Parathyroid adenoma (tissue), 2 donors: ENCODE data around the gene DNAH9.

Experiments
- H2AFZ ChIP-seq: fragments of 300-600 bp; sonication (generic); one replicate; pipeline ENCODE4 v1.7.0; 2017; ENCODE audit warnings: antibody characterized with exemption, mild to moderate bottlenecking
- H3K27ac ChIP-seq: fragments of 300-600 bp; sonication (generic); one replicate; pipeline ENCODE4 v1.7.0; 2017
- H3K27me3 ChIP-seq: fragments of 300-600 bp; sonication (generic); one replicate; pipeline ENCODE4 v1.7.0; 2017; ENCODE audit warnings: low read length; ENCODE audit not compliant: control insufficient read depth, insufficient read depth
- H3K36me3 ChIP-seq: fragments of 300-600 bp; sonication (generic); one replicate; pipeline ENCODE4 v1.7.0; 2017; ENCODE audit warnings: low read length; ENCODE audit not compliant: control insufficient read depth, insufficient read depth
- H3K4me1 ChIP-seq: fragments of 300-600 bp; sonication (generic); one replicate; pipeline ENCODE4 v1.7.0; 2017; ENCODE audit warnings: control low read depth
- H3K4me2 ChIP-seq: fragments of 300-600 bp; sonication (generic); one replicate; pipeline ENCODE4 v1.7.0; 2017; ENCODE audit warnings: low read length
- H3K4me3 ChIP-seq: fragments of 300-600 bp; sonication (generic); one replicate; pipeline ENCODE4 v1.7.0; 2017; ENCODE audit warnings: low read depth, low read length
- H3K79me2 ChIP-seq: fragments of 300-600 bp; sonication (generic); one replicate; pipeline ENCODE4 v1.7.0; 2017; ENCODE audit warnings: control low read depth
- H3K9ac ChIP-seq: fragments of 300-600 bp; sonication (generic); one replicate; pipeline ENCODE4 v1.7.0; 2017; ENCODE audit warnings: mild to moderate bottlenecking
- H3K9me3 ChIP-seq: fragments of 300-600 bp; sonication (generic); one replicate; pipeline ENCODE4 v1.7.0; 2017; ENCODE audit warnings: low read length; ENCODE audit not compliant: control insufficient read depth
- TF ChIP-seq, protein P1 (sequence below): fragments of 300-600 bp; sonication (generic); IDR thresholded peaks from one replicate; pipeline ENCODE4 v1.7.0; 2017; ENCODE audit warnings: antibody characterized with exemption, mild to moderate bottlenecking
- donor health status: primary hyperparathyroidism.

DNAH9 gene

DNA sequence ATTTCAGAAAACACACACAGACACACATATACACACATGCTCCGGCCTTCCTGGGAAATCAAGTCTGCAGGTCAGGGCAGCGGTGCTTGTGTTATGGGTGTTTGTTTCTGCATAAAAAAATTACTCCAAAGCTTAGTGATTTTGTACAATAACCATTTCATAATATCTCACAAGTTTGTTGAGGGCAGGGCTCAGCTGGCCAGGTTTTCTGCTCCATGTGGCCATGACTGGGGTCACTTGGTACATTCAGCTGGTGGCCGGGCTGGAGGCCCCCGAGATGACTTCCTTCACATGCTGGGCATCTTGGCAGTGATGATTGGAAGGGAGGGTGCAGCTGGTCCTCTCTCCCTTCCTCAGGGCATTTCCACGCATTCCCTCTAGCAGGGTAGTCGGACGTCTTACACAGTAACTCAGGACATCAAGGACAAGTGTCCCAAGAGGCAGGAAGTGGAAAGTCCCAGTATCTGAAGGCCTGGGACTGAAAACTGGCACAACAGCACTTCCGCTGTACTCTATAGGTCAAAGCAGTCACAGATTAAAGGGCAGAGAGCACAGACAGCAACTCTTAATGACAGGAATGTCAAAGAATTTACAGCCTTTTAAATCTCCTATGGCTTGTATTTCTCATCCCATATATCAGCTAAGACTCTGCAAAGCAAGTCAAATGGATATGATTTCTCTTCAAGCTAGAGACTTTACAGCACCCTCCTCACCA, 271.6 kb downstream of the DNAH9 start:
- H3K36me3 ChIP-seq = no peaks in the 10 kb centered on the region
- TF ChIP-seq, protein P1, sequence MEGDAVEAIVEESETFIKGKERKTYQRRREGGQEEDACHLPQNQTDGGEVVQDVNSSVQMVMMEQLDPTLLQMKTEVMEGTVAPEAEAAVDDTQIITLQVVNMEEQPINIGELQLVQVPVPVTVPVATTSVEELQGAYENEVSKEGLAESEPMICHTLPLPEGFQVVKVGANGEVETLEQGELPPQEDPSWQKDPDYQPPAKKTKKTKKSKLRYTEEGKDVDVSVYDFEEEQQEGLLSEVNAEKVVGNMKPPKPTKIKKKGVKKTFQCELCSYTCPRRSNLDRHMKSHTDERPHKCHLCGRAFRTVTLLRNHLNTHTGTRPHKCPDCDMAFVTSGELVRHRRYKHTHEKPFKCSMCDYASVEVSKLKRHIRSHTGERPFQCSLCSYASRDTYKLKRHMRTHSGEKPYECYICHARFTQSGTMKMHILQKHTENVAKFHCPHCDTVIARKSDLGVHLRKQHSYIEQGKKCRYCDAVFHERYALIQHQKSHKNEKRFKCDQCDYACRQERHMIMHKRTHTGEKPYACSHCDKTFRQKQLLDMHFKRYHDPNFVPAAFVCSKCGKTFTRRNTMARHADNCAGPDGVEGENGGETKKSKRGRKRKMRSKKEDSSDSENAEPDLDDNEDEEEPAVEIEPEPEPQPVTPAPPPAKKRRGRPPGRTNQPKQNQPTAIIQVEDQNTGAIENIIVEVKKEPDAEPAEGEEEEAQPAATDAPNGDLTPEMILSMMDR = no peak
- H3K9ac ChIP-seq = no peak overlapping the region
- H3K4me2 ChIP-seq = no peak overlapping the region
- H3K79me2 ChIP-seq = no peaks in the 10 kb centered on the region
- no peaks in the 10 kb centered on the region for H3K9me3 ChIP-seq
- H3K4me3 ChIP-seq = no peak overlapping the region
- no peak overlapping the region for H2AFZ ChIP-seq
- H3K27me3 ChIP-seq = no peaks in the 10 kb centered on the region
- H3K4me1 ChIP-seq = no peaks in the 10 kb centered on the region
- no peak overlapping the region for H3K27ac ChIP-seq

DNA sequence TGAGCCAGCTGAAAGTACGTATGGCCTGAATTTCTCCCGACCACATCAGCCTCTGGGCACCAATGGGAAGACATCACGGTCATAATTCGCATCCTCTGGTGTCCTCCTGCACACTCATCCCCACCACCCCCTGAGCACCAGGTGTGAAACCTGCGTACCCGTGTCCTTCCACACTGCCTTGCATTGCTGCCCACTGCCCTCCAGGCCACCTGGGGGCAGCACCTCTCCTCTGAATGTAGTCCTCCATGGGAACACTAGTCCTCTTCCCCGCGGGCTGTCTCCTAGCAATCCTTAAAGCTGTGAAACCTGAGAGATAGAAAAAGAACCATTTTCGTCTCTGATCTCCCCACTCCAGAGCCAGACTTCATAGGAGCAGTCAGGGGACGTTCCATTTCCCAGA, 273.5 kb downstream of the DNAH9 start:
- Histone ChIP-seq H3K27ac (no peak overlapping the region), H3K27me3 (no peaks in the 10 kb centered on the region), H3K4me2 (no peak overlapping the region), H3K9me3 (no peaks in the 10 kb centered on the region), H3K79me2 (no peaks in the 10 kb centered on the region), H3K36me3 (no peaks in the 10 kb centered on the region), H3K9ac (no peak overlapping the region), H3K4me1 (no peaks in the 10 kb centered on the region), H2AFZ (no peak overlapping the region), H3K4me3 (no peak overlapping the region)
- TF ChIP-seq, protein P1 = no peak

DNA sequence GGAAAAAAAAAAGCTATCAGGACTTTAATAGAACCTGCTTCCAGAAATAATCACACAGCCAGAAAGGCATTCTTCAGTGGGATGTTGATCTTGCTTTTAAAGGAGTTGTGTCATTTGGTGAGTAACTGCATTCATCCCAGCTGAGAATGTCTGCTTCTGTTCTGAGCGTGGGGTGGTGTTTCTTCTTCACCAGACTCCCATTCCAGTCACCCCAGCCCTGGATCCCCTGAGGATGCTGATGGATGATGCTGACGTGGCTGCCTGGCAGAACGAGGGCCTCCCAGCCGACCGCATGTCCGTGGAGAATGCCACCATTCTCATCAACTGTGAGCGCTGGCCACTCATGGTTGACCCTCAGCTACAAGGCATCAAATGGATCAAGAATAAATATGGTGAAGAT, 276.5 kb downstream of the DNAH9 start:
- no peaks in the 10 kb centered on the region for H3K9me3 ChIP-seq
- no peaks in the 10 kb centered on the region for H3K79me2 ChIP-seq
- no peak overlapping the region for H3K9ac ChIP-seq
- TF ChIP-seq, protein P1 = no peak
- no peaks in the 10 kb centered on the region for H3K4me1 ChIP-seq
- no peak overlapping the region for H3K4me3 ChIP-seq
- H3K36me3 ChIP-seq = no peaks in the 10 kb centered on the region
- H3K27ac ChIP-seq = no peak overlapping the region
- H2AFZ ChIP-seq = no peak overlapping the region
- H3K4me2 ChIP-seq = no peak overlapping the region
- H3K27me3 ChIP-seq = no peaks in the 10 kb centered on the region

DNA sequence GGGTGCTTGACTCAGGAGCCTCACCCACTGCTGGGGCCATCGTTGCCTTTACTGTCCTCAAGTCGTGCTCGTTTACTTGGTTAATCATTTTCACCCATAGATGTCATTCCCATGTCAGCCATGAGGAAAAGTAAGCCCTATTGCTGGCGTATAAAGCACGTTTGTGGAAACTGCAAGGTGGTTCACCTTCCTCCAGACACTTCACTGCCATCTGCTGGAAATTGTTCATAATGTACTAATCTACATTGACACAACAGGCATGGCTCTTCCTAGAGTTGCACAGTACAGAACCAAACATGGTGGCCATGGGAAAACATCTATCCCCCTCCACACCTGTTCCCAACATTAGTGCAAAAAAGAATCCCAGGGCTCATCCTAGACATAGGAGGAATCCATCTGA, 282.4 kb downstream of the DNAH9 start:
- TF ChIP-seq, protein P1 = no peak
- no peak overlapping the region for H3K27ac ChIP-seq
- H3K9me3 ChIP-seq = no peaks in the 10 kb centered on the region
- no peaks in the 10 kb centered on the region for H3K27me3 ChIP-seq
- H3K4me3 ChIP-seq = no peak overlapping the region
- no peak overlapping the region for H2AFZ ChIP-seq
- H3K4me2 ChIP-seq = no peak overlapping the region
- no peaks in the 10 kb centered on the region for H3K79me2 ChIP-seq
- H3K36me3 ChIP-seq = no peaks in the 10 kb centered on the region
- no peaks in the 10 kb centered on the region for H3K4me1 ChIP-seq
- H3K9ac ChIP-seq = no peak overlapping the region

DNA sequence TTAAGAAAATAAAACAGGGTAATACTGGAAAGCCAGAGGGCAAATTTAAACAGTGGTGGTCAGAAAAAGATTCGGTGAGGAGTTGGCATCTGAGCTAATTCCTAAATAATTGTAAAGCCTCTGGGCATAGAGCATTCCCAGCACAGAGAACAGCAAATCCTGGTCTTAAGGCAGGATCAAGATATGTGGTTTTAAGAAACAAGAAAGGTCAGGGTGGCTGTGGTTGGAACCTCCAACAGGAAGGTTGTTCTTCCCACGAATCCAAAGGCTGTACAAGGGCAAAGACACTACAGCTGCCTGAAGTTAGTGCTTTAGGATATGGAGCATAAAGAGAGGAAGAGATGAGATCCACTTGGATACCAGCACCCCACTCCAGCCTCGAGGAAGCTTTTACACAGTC, 284.4 kb downstream of the DNAH9 start:
- H3K27me3 ChIP-seq = no peaks in the 10 kb centered on the region
- H3K9ac ChIP-seq = no peak overlapping the region
- H3K27ac ChIP-seq = no peak overlapping the region
- no peak overlapping the region for H3K4me2 ChIP-seq
- H3K36me3 ChIP-seq = no peaks in the 10 kb centered on the region
- H3K79me2 ChIP-seq = no peaks in the 10 kb centered on the region
- TF ChIP-seq, protein P1 = no peak
- no peaks in the 10 kb centered on the region for H3K9me3 ChIP-seq
- H2AFZ ChIP-seq = no peak overlapping the region
- no peaks in the 10 kb centered on the region for H3K4me1 ChIP-seq
- H3K4me3 ChIP-seq = no peak overlapping the region
